SK-N-MC (cell line): Measurements from ENCODE around the gene KRTAP9-4.
"Not testable (repeated sequence)": the region's sequence is repeated elsewhere in the genome, so short reads cannot be mapped to it uniquely, and the experiment has no call there.

Experiments
- DNase-seq: peaks from one replicate; pipeline ENCODE4 v3.0.0-alpha.2; 2011; ENCODE audit warnings: low read depth, low spot score
- H3K27ac ChIP-seq: fragments of 200-600 bp; sonication (generic); 2 replicates; pipeline ENCODE4 v1.5.1; 2016; ENCODE audit warnings: mixed run types
- H3K36me3 ChIP-seq: fragments of 200-600 bp; sonication (generic); 2 replicates; pipeline ENCODE4 v1.6.1; 2017; ENCODE audit warnings: antibody characterized with exemption, low read length, mixed read lengths; ENCODE audit not compliant: insufficient read depth
- H3K4me3 ChIP-seq: fragments of 200-600 bp; sonication (generic); 2 replicates; pipeline ENCODE4 v1.5.1; 2016
- H3K9ac ChIP-seq: fragments of 200-600 bp; sonication (generic); 2 replicates; pipeline ENCODE4 v1.8.0; 2017; ENCODE audit warnings: mixed run types, mixed read lengths; ENCODE audit not compliant: insufficient read length
- H3K9me3 ChIP-seq: fragments of 200-600 bp; sonication (generic); 2 replicates; pipeline ENCODE4 v1.6.1; 2017; ENCODE audit warnings: low read depth, mild to moderate bottlenecking, antibody characterized with exemption, low read length, moderate library complexity, mixed read lengths
- EZH2 ChIP-seq: fragments of 200-600 bp; sonication (generic); IDR thresholded peaks from one replicate; pipeline ENCODE4 v1.6.1; 2017; ENCODE audit warnings: antibody characterized with exemption
- FOXP2 ChIP-seq: optimal IDR thresholded peaks from 2 replicates; pipeline ENCODE3; 2011; ENCODE audit warnings: mild to moderate bottlenecking, moderate library complexity; ENCODE audit not compliant: insufficient read depth; ENCODE audit errors: extremely low read length, control extremely low read depth
- POLR2AphosphoS5 ChIP-seq: IDR thresholded peaks from 2 replicates; pipeline ENCODE4 v1.6.1; 2012; ENCODE audit warnings: mild to moderate bottlenecking, low read depth, low read length, borderline replicate concordance

The KRTAP9-4 gene

DNA sequence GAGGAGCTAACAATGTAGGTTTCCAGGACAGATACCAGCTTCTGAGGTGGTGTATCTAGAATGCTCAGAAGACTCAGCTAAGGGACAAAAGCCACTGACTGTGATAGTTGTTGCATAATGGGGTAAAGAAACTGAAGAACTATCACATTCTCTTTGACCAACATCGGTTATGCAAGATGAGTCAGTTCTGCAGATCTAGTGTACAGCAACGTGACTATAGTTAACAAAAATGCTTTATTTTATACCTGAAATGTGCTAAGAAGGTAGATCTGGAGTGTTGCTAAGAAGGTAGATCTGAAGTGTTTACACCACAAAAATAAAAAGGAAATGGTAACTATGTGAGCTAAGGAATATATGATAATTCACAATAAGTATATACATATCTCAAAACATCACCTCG is 18.2 kb downstream of the KRTAP9-4 start:
- no peak for DNase-seq
- Histone ChIP-seq H3K27ac (no peak overlapping the region), H3K9me3 (no peaks in the 10 kb centered on the region), H3K9ac (no peak overlapping the region), H3K36me3 (no peaks in the 10 kb centered on the region), H3K4me3 (no peak overlapping the region)
- TF ChIP-seq POLR2AphosphoS5 (no peak), EZH2 (no peak), FOXP2 (no peak)

DNA sequence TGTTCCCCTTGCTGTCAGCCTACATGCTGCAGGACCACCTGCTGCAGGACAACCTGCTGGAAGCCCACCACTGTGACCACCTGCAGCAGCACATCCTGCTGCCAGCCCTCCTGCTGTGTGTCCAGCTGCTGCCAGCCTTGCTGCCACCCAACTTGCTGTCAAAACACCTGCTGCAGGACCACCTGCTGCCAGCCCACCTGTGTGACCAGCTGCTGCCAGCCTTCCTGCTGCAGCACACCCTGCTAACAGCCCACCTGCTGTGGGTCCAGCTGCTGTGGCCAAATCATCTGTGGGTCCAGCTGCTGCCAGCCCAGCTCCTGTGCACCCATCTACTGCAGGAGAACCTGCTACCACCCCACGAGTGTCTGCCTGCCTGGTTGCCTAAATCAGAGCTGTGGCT is 21.8 kb downstream of the KRTAP9-4 start:
- H3K27ac ChIP-seq, H3K9me3 ChIP-seq, H3K9ac ChIP-seq, H3K4me3 ChIP-seq, H3K36me3 ChIP-seq, DNase-seq: not testable (repeated sequence)

DNA sequence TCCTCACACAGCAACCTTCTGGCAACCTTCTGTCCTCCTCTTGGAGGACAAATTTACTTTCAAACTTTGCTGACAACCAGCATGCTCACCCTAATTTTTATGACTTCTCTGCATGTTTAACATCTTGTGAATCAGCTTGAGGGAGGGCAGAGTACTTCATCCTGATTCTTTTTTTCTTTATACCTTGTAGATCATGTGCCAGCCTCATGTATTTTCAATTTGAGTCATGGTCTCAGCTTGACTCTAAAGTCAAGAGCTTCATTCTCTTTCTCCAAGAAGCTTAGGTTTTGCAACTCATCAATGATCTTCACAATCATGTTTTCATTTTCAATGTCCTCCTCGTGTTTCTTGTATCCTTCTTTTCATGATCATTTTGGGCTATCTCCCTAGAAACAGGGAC is 22.4 kb downstream of the KRTAP9-4 start:
- no peak for TF ChIP-seq EZH2
- no peak for TF ChIP-seq POLR2AphosphoS5
- Histone ChIP-seq H3K9ac (no peak overlapping the region), H3K9me3 (no peaks in the 10 kb centered on the region), H3K27ac (no peak overlapping the region), H3K4me3 (no peak overlapping the region), H3K36me3 (no peaks in the 10 kb centered on the region)
- no peak for DNase-seq

DNA sequence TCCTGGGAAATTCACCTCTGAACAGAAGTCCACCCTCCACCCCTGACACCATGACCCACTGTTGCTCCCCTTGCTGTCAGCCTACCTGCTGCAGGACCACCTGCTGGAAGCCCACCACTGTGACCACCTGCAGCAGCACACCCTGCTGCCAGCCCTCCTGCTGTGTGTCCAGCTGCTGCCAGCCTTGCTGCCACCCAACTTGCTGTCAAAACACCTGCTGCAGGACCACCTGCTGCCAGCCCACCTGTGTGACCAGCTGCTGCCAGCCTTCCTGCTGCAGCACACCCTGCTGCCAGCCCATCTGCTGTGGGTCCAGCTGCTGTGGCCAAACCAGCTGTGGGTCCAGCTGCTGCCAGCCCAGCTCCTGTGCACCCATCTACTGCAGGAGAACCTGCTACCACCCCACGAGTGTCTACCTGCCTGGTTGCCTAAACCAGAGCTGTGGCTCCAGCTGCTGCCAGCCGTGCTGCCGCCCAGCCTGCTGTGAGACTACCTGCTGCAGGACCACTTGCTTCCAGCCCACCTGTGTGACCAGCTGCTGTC is 26.2 kb downstream of the KRTAP9-4 start, which contains the start of gene KRTAP9-7:
KRTAP9-7 (plus strand) TSS at position 51 of the 543 bp plus-strand sequence; CDS start at position 51, 0 bp downstream.
- H3K9me3 ChIP-seq, H3K36me3 ChIP-seq, H3K9ac ChIP-seq, H3K4me3 ChIP-seq, H3K27ac ChIP-seq, DNase-seq: not testable (repeated sequence)

DNA sequence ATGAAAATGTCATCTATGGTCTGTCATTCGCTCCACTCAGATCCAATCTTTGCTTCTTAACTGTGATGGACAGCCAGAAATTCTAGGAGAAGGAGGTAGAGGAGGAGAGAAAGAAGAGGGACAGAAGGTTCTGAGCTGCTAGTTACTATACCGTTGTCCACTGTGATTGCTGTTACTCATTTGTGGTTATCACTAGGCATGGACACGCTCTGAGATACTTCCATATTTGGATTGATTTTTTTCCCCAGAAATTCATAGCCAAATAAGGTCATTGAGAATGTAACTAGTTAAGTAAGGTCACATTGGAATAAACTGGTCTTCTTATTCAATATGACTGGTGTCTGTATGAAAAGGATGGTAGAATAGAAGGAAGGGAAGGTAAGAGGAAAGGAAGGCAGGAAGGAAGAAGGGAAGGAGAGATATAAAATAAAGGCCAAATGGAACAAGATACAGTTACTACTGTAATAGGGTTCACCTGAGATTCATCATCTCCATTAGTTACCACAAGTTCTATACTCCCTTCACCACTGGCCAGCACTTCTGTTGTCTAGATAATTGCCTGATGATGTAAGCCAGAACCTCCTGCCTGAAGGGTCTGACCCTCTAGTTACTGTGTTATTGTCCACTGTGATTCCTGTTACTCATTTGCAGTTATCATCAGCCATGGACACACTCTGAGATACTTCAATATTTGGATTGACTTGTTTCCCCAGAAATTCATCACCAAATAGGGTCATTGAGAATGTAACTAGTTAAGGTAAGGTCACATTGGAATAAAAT is 28.9 kb downstream of the KRTAP9-4 start:
- no peak for DNase-seq
- Histone ChIP-seq H3K36me3 (no peaks in the 10 kb centered on the region), H3K27ac (no peak overlapping the region)

DNA sequence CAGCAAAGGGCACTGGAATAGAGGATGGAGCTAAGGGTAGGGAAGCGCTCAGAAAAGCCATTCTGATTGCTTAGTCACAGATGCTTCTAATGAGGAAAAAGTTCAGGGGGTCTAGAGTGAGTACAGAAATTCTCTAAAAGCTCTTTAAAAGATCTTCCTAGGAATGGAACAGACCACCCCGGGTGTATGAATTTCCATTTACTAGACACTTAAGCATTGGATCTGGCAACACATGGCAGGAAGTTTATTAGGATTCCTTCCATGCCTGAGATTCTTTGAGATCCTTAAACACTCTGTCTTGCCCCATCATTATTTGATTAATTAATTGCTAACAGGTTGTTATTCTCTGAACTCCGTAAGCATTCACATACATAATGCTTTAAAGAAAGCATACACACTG is 34.6 kb downstream of the KRTAP9-4 start:
- Histone ChIP-seq H3K36me3 (no peaks in the 10 kb centered on the region), H3K4me3 (peak overlapping the region; percentile 44), H3K9me3 (no peaks in the 10 kb centered on the region), H3K27ac (peak overlapping the region; percentile 87), H3K9ac (no peak overlapping the region)
- no peak for TF ChIP-seq FOXP2
- TF ChIP-seq POLR2AphosphoS5 = no peak
- no peak for TF ChIP-seq EZH2
- peak; percentile 52 for DNase-seq

More for the DNA sequence above, 28.9 kb downstream of the KRTAP9-4 start:
- Histone ChIP-seq H3K4me3 (no peak overlapping the region), H3K9me3 (no peaks in the 10 kb centered on the region), H3K9ac (no peak overlapping the region)
- TF ChIP-seq FOXP2 (no peak), EZH2 (no peak), POLR2AphosphoS5 (no peak)

DNA sequence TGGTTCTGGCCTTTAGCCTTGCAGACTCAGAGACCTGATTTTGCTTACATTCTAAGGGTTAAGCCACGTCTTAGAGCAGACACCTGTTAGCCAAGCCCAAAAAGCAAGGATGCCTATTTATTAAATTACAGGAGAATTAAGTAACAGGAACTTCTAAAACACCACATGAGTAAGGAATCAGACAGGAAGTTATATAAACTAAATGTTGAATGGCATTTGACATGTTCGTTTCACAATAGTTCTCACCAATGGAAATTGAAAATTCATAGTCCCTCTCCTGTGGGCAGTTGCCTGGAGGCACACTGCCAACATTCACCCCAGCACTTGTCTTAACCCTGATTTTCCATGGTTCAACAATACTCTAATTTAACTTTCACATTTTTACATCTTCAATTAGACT is 35.1 kb downstream of the KRTAP9-4 start:
- Histone ChIP-seq H3K36me3 (no peaks in the 10 kb centered on the region), H3K9me3 (no peaks in the 10 kb centered on the region), H3K27ac (peak overlapping the region; percentile 87), H3K4me3 (peak overlapping the region; percentile 44), H3K9ac (no peak overlapping the region)
- no peak for TF ChIP-seq POLR2AphosphoS5
- TF ChIP-seq EZH2 = no peak
- TF ChIP-seq FOXP2 = no peak
- DNase-seq = no peak

DNA sequence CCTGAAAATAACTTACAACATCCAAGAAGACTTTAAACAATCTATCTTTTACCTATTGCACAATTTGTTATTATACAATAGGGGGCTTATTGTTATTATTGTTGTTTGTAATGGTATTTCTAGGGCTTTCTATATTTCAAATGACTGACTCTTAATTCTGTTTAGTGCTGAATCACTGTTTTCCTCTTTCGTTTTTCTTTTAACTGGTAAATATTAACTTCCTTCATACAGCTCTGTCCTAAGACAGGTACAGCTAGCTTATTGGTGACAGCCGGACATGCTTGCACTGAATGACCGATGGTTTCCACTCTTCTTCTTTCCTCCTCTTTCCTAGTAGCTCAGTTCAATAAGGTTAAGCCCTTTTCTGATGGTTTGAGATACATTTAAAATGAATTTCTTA is 37.6 kb downstream of the KRTAP9-4 start:
- H3K9ac ChIP-seq = no peak overlapping the region
- no peak overlapping the region for H3K4me3 ChIP-seq
- H3K36me3 ChIP-seq = no peaks in the 10 kb centered on the region
- DNase-seq = no peak
- no peak overlapping the region for H3K27ac ChIP-seq
- no peaks in the 10 kb centered on the region for H3K9me3 ChIP-seq
- no peak for TF ChIP-seq FOXP2
- TF ChIP-seq EZH2 = no peak
- TF ChIP-seq POLR2AphosphoS5 = no peak

DNA sequence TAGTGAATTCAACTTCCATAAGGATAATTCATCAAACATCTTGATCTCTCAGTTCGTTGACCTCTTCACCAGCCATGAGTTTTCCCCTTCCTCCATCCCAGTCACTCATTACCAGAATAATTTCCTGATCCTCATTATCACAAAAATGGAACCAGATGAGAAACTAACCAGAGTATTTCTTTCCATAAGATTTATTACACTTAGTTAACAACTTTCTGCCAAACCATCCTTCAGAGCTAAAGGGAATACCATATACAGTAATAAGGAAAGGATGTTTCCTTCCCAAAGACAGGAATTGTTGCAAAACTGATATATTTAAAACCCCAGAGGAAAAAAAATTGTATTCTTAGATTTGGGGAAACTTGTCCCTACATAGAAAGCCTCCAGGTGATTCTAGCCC is 44.5 kb downstream of the KRTAP9-4 start:
- Histone ChIP-seq H3K9me3 (no peaks in the 10 kb centered on the region), H3K9ac (no peak overlapping the region), H3K36me3 (no peaks in the 10 kb centered on the region), H3K27ac (no peak overlapping the region), H3K4me3 (no peak overlapping the region)
- TF ChIP-seq POLR2AphosphoS5 (no peak), EZH2 (no peak), FOXP2 (no peak)
- no peak for DNase-seq
